Adrenal gland (tissue), 12 donors: Measurements from ENCODE around the gene MMEL1. TPM values are rescaled to one million over a fixed set of nuclear protein-coding genes. Genes with fewer than 3 reads are reported as not detected.

Experiments
- DNase-seq, 7 donors: peaks; one replicate each; pipeline ENCODE4 v3.0.0-alpha.2; 2019 to 2020
- H3K27ac ChIP-seq, 5 donors: fragments of 200-600 bp; sonication (generic) in 4 of 5; 1 replicate in 3 of 5; 2 replicates in 2 of 5; pipeline versions ENCODE4 v1.5.1 to v1.8.0; 2016 to 2020; ENCODE audit warnings: mild to moderate bottlenecking in 1 of 5
- H3K27me3 ChIP-seq: fragments of 200-600 bp; 2 replicates; pipeline ENCODE4 v1.8.0; 2021
- H3K36me3 ChIP-seq, 2 donors: fragments of 200-600 bp; replicated peaks in 1 of 2; 1 replicate in 1 of 2; 2 replicates in 1 of 2; pipeline versions ENCODE4 v1.5.1 to v1.8.0; 2018 to 2022
- H3K4me1 ChIP-seq, 2 donors: fragments of 200-600 bp; replicated peaks in 1 of 2; 1 replicate in 1 of 2; 2 replicates in 1 of 2; pipeline versions ENCODE4 v1.5.1 to v1.8.0; 2018 to 2021
- H3K4me3 ChIP-seq, 4 donors: fragments of 200-600 bp; sonication (generic) in 3 of 4; one replicate each; pipeline ENCODE4 v1.5.1; 2016 to 2018
- H3K9me3 ChIP-seq, 3 donors: fragments of 200-600 bp; sonication (generic) in 1 of 3; replicated peaks in 1 of 3; 1 replicate in 2 of 3; 2 replicates in 1 of 3; pipeline versions ENCODE4 v1.5.1 to v1.8.0; 2016 to 2021
- CTCF ChIP-seq, 6 experiments: fragments of 450-650 bp in 4 of 6; fragments of 200-600 bp in 2 of 6; sonication (generic) in 1 of 6; IDR thresholded peaks; 1 replicate in 5 of 6; 2 replicates in 1 of 6; pipeline versions ENCODE4 v1.5.1 to v1.8.0; 2016 to 2021; ENCODE audit warnings: antibody characterized with exemption in 6 of 6, mild to moderate bottlenecking in 2 of 6, moderate library complexity in 1 of 6
- POLR2A ChIP-seq, 2 donors: fragments of 450-650 bp; IDR thresholded peaks; one replicate each; pipeline ENCODE4 v1.6.1; 2017; ENCODE audit warnings: antibody characterized with exemption in 2 of 2, mild to moderate bottlenecking in 2 of 2, moderate library complexity in 1 of 2
- WGBS, 4 donors: extraction: QIAGEN DNeasy Blood & Tissue Kit in 2 of 4; methylation state at CpG; one replicate each; pipeline versions ENCODE4 v1.1.5 to v1.1.7; 2013 to 2017; 5-methylcytosine and 5-hydroxymethylcytosine counted together
- intact Hi-C, 2 donors: fragments of 100-400 bp; cut with DNase I; formaldehyde crosslinking; loops; one replicate each; pipeline versions ENCODE4 v1.14.1 to v1.15.0; 2022 to 2023
- polyA plus RNA-seq, 3 donors: library from polyadenylated mRNA; stranded (reverse); fragments of 200-250 nt in 2 of 3; fragments of 350-450 nt in 1 of 3; fragmentation: Illumina TruSeq in 1 of 3; extraction: RNeasy Lipid Tissue Mini Kit (QIAGEN cat#74804) in 1 of 3; gene quantifications; one replicate each; pipeline ENCODE4 v1.2.3, GENCODE V29; 2013 to 2014
- total RNA-seq, 9 donors: library from RNA; depleted of rRNA in 4 of 9; stranded (reverse); fragments of >200 nt in 4 of 9; fragments of 120-200 nt in 1 of 9; fragmentation: NEBNext Ultra II Directional in 1 of 9; extraction: Animal tissue kit (Norgen Biotek cat#: 25700) in 1 of 9; gene quantifications; one replicate each; pipeline versions ENCODE4 v1.1.0 to v1.2.4, GENCODE V29; 2013 to 2023
- donor health status: healthy with polysubstance abuse.
- donor health status: Bipolar disorder and iron deficiency.
- donor health status: DM: yes; HTN: yes; CAD: no.
- donor health status: DM: no; HTN: no; CAD: no.
- donor health status: DM: no; HTN: no; CAD: no.
- donor health status: DM: yes; HTN: yes; CAD: no.

The MMEL1 gene
- total and polyA plus RNA-seq, 12 donors: 0.30 to 8.2 (median 2.6) TPM

GRCh38 chr1:2643414-2644077 lies 10.7 kb upstream of the MMEL1 start:
- Histone ChIP-seq H3K4me3 (peak overlapping the region in 2 of 4 donors; percentile 60 to 77), H3K4me1 (peaks cover 14 to 15% of the 10 kb centered on the region in 2 donors), H3K9me3 (peaks cover 0 to 18% (median 0%) of the 10 kb centered on the region in 3 donors), H3K36me3 (no peaks in the 10 kb centered on the region), H3K27me3 (no peaks in the 10 kb centered on the region), H3K27ac (no peak overlapping the region)
- intact Hi-C loops: loop anchor here in 1 of 2 donors (5.0 to 10.0 kb wide), 2 partner anchors 61 to 229 kb away; partner anchors contain the start of gene PEX10
- WGBS, 4 donors: 15 to 22% (median 18%) methylated on average over 17 to 24 of the region's 24 CpGs
- TF ChIP-seq CTCF (IDR thresholded peaks at IDR 0.05) (peak in 2 of 6 experiments; percentile 1 to 29), POLR2A (IDR thresholded peaks at IDR 0.05) (no peak)
- DNase-seq: peak in 1 of 7 donors; percentile 23

GRCh38 chr1:2642560-2643413 lies 10.0 kb upstream of the MMEL1 start:
- intact Hi-C loops: loop anchor here in 1 of 2 donors (5.0 to 10.0 kb wide), 2 partner anchors 60 to 228 kb away; partner anchors contain the start of gene PEX10
- Histone ChIP-seq H3K27ac (peak overlapping the region in 4 of 5 donors; percentile 36 to 78 (median 72)), H3K9me3 (peaks cover 0 to 13% (median 0%) of the 10 kb centered on the region in 3 donors), H3K27me3 (no peaks in the 10 kb centered on the region), H3K4me3 (peak overlapping the region; percentile 53 to 77 (median 64)), H3K4me1 (peaks cover 14 to 15% of the 10 kb centered on the region in 2 donors), H3K36me3 (no peaks in the 10 kb centered on the region)
- DNase-seq: peak; percentile 91 to 97 (median 93)
- peak in 1 of 2 donors; percentile 70 for TF ChIP-seq POLR2A (IDR thresholded peaks at IDR 0.05)
- peak in 3 of 6 experiments; percentile 12 to 22 (median 13) for TF ChIP-seq CTCF (IDR thresholded peaks at IDR 0.05)
- WGBS, 4 donors: 0 to 3% (median 1%) methylated on average over 6 to 84 of the region's 84 CpGs

- intact Hi-C loops: loop anchor here in 1 of 2 donors (5.0 to 10.0 kb wide), 2 partner anchors 60 to 227 kb away; partner anchors contain the start of gene PEX10
- peak overlapping the region in 1 of 5 donors; percentile 75 for H3K27ac ChIP-seq
- H3K27me3 ChIP-seq: no peaks in the 10 kb centered on the region
- WGBS, 4 donors: 16 to 36% (median 26%) methylated on average over 5 to 11 of the region's 11 CpGs
- DNase-seq: peak in 1 of 7 donors; percentile 7
- H3K4me3 ChIP-seq: peak overlapping the region; percentile 53 to 77 (median 64)
- H3K9me3 ChIP-seq: peaks cover 0 to 8% (median 0%) of the 10 kb centered on the region in 3 donors
- no peaks in the 10 kb centered on the region for H3K36me3 ChIP-seq
- peaks cover 14 to 15% of the 10 kb centered on the region in 2 donors for H3K4me1 ChIP-seq
- TF ChIP-seq POLR2A (IDR thresholded peaks at IDR 0.05) (no peak), CTCF (IDR thresholded peaks at IDR 0.05) (no peak)
Measured at GRCh38 chr1:2642131-2642559, 9.3 kb upstream of the MMEL1 start.
